Measurements from ENCODE around the gene COPS7B. TPM values are rescaled to one million over a fixed set of nuclear protein-coding genes. Genes with fewer than 3 reads are reported as not detected.
A peak's percentile ranks its signal among the peaks of the same experiment; 100 is the strongest.

The COPS7B gene
- total RNA-seq, 1 experiment from 2014 or later: 61.4 TPM

DNA sequence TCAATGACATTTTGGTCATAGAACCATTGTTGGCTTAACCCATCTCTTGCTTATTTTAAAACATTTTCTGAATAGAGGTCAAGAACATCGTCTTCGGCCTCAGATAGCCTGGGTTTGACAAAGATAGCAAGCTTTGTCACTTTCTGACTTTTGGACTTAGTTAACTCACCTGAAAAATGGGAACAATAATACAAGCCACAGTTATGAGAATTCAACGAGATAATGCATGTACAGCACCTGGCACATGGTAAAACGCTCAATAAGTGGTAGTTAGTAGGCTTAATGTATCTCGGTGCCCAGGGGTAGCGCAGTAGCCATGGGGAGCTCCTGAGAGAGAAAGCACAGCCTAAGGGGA is 446 bp upstream of the COPS7B start:
- Histone ChIP-seq H2BK5ac (ENCODE audit: insufficient read length, low read length) (no peak overlapping the region), H3K4me1 (ENCODE audit: insufficient read depth, low read length) (no peaks in the 10 kb centered on the region), H3K79me2 (ENCODE audit: insufficient read depth, low read length) (peaks cover 9% of the 10 kb centered on the region; the same call in 1 of the 2 replicates)

More for the DNA sequence above, 446 bp upstream of the COPS7B start:
- Mint-ChIP-seq H3K27ac (peak overlapping the region; percentile 98 to 99 (median 98)), H3K9me3 (no peaks in the 10 kb centered on the region; a peak in 1 of 5 replicates), H3K4me3 (peak overlapping the region; percentile 83 to 94), H3K27me3 (ENCODE audit: low read depth) (no peaks in the 10 kb centered on the region), H3K4me1 (peaks cover 27 to 36% of the 10 kb centered on the region in 2 experiments), H3K36me3 (ENCODE audit: insufficient read depth in 1 of 3, low read depth in 3 of 3) (peaks cover 2 to 23% (median 20%) of the 10 kb centered on the region in 3 experiments; a peak in 6 of 7 replicates)
- H2BK20ac ChIP-seq (ENCODE audit: low read depth, low read length, poor library complexity, severe bottlenecking): no peak overlapping the region
- H3K23ac ChIP-seq (ENCODE audit: insufficient read length, low read depth, low read length): no peak overlapping the region
- peaks cover 3% of the 10 kb centered on the region for H3K79me1 ChIP-seq (ENCODE audit: insufficient read depth, low read depth, low read length, poor library complexity, severe bottlenecking)
- no CpG with 5 or more reads among the region's 6 CpGs for WGBS (ENCODE audit: extremely low coverage, insufficient read length, low lambda C conversion rate)
- H3K27me3 ChIP-seq (ENCODE audit: insufficient read depth, low read length): no peaks in the 10 kb centered on the region
- TF ChIP-seq, protein P1, sequence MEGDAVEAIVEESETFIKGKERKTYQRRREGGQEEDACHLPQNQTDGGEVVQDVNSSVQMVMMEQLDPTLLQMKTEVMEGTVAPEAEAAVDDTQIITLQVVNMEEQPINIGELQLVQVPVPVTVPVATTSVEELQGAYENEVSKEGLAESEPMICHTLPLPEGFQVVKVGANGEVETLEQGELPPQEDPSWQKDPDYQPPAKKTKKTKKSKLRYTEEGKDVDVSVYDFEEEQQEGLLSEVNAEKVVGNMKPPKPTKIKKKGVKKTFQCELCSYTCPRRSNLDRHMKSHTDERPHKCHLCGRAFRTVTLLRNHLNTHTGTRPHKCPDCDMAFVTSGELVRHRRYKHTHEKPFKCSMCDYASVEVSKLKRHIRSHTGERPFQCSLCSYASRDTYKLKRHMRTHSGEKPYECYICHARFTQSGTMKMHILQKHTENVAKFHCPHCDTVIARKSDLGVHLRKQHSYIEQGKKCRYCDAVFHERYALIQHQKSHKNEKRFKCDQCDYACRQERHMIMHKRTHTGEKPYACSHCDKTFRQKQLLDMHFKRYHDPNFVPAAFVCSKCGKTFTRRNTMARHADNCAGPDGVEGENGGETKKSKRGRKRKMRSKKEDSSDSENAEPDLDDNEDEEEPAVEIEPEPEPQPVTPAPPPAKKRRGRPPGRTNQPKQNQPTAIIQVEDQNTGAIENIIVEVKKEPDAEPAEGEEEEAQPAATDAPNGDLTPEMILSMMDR (conservative IDR thresholded peaks at IDR 0.05): no peak
- H4K8ac ChIP-seq (replicated peaks; ENCODE audit: insufficient read length, low read depth, low read length): peak overlapping the region; percentile 27
- no peak overlapping the region for H3T11ph ChIP-seq (ENCODE audit: low read length)
- H3K4ac ChIP-seq (ENCODE audit: low read depth, low read length): no peak overlapping the region; the same call in 1 of the 2 replicates
- H4K20me1 ChIP-seq (ENCODE audit: control insufficient read depth, insufficient read depth, insufficient read length): no peaks in the 10 kb centered on the region
- peak overlapping the region; percentile 99 for H3K4me2 ChIP-seq (ENCODE audit: insufficient read depth, insufficient read length, low read length)
- no peaks in the 10 kb centered on the region for H3K9me3 ChIP-seq (ENCODE audit: control insufficient read depth, low read depth, low read length)
- no peak overlapping the region for H2BK15ac ChIP-seq (ENCODE audit: low read depth, low read length)
- no peak for DNase-seq
- no peak overlapping the region for H2BK12ac ChIP-seq (ENCODE audit: insufficient read length, low read depth, low read length)
- H2AFZ ChIP-seq (ENCODE audit: low read length): no peak overlapping the region
- H2BK120ac ChIP-seq (ENCODE audit: low read depth, low read length, poor library complexity, severe bottlenecking): no peak overlapping the region
- H3K18ac ChIP-seq (ENCODE audit: insufficient read length, low read depth, low read length): peak overlapping the region; percentile 47
- H2AK5ac ChIP-seq (ENCODE audit: insufficient read length, low read length): no peak overlapping the region
- no peak overlapping the region for H3K56ac ChIP-seq (ENCODE audit: insufficient read length, low read depth, low read length)
- peak overlapping the region; percentile 80 for H3K27ac ChIP-seq (ENCODE audit: insufficient read length, low read depth, low read length)
- H4K5ac ChIP-seq (ENCODE audit: insufficient read length, low read depth, low read length): peak overlapping the region; percentile 41
- peaks cover 12% of the 10 kb centered on the region for H3K23me2 ChIP-seq (ENCODE audit: insufficient read length, low read depth, low read length, poor library complexity, severe bottlenecking)
- peak overlapping the region; percentile 88 for H3K9ac ChIP-seq (ENCODE audit: extremely low read depth, insufficient read length, low read length)
- H4K91ac ChIP-seq (ENCODE audit: insufficient read length, low read depth, low read length): no peak overlapping the region
- peak overlapping the region; percentile 79 for H3K14ac ChIP-seq (ENCODE audit: insufficient read depth, low read length)

Measured in H9 (cell line).